Ovary (tissue), 9 donors: Measurements from ENCODE around the gene VCX3B. TPM values are rescaled to one million over a fixed set of nuclear protein-coding genes. Genes with fewer than 3 reads are reported as not detected.
"Not testable (repeated sequence)": the region's sequence is repeated elsewhere in the genome, so short reads cannot be mapped to it uniquely, and the experiment has no call there.

Source experiments
- DNase-seq, 5 donors: peaks; one replicate each; pipeline ENCODE4 v3.0.0-alpha.2; 2019 to 2020
- H3K27ac ChIP-seq, 2 donors: fragments of 200-600 bp; one replicate each; pipeline versions ENCODE4 v1.5.1 to v1.8.0; 2019 to 2022
- H3K27me3 ChIP-seq: fragments of 200-600 bp; one replicate; pipeline ENCODE4 v1.8.0; 2022
- H3K36me3 ChIP-seq: fragments of 200-600 bp; sonication (generic); one replicate; pipeline ENCODE4 v1.5.1; 2019
- H3K4me1 ChIP-seq: one replicate; pipeline ENCODE4 v1.8.1; 2013; ENCODE audit warnings: mild to moderate bottlenecking, moderate library complexity; ENCODE audit not compliant: insufficient read depth
- H3K4me3 ChIP-seq: fragments of 200-600 bp; sonication (generic); one replicate; pipeline ENCODE4 v1.5.1; 2017
- H3K9me3 ChIP-seq, 2 donors: fragments of 200-600 bp in 1 of 2; sonication (generic) in 1 of 2; one replicate each; pipeline versions ENCODE4 v1.5.1 to v1.8.1; 2013 to 2019; ENCODE audit warnings: mild to moderate bottlenecking in 1 of 2, moderate library complexity in 1 of 2
- EP300 ChIP-seq: sonication (generic); formaldehyde crosslinking; IDR thresholded peaks from one replicate; pipeline ENCODE4 v1.6.1; 2017; ENCODE audit warnings: antibody characterized with exemption
- POLR2A ChIP-seq: fragments of 450-650 bp; IDR thresholded peaks from one replicate; pipeline ENCODE4 v1.6.1; 2017; ENCODE audit warnings: antibody characterized with exemption, mild to moderate bottlenecking, moderate library complexity
- WGBS, 3 donors: extraction: QIAGEN DNeasy Blood & Tissue Kit in 1 of 3; methylation state at CpG; one replicate each; pipeline versions ENCODE4 v1.1.5 to v1.1.7; 2013 to 2017; 5-methylcytosine and 5-hydroxymethylcytosine counted together
- intact Hi-C, 4 donors: fragments of 100-400 bp; cut with DNase I; formaldehyde crosslinking; loops; one replicate each; pipeline versions ENCODE4 v1.11.0 to v1.15.1; 2022 to 2023
- polyA plus RNA-seq, 2 donors: library from polyadenylated mRNA; stranded (reverse); fragments of 200-250 nt in 1 of 2; fragments of 350-450 nt in 1 of 2; fragmentation: Illumina TruSeq in 1 of 2; extraction: RNeasy Lipid Tissue Mini Kit (QIAGEN cat#74804) in 1 of 2; gene quantifications; one replicate each; pipeline ENCODE4 v1.2.3, GENCODE V29; 2013 to 2014
- total RNA-seq, 7 donors: library from RNA; depleted of rRNA in 2 of 7; stranded (reverse); fragments of >200 nt in 2 of 7; fragmentation: NEBNext Ultra II Directional in 3 of 7; extraction: Animal tissue kit (Norgen Biotek cat#: 25700) in 3 of 7; gene quantifications; one replicate each; pipeline versions ENCODE4 v1.1.0 to v1.2.4, GENCODE V29; 2016 to 2023
- TF ChIP-seq, protein P1 (sequence below), 3 donors: fragments of 450-650 bp in 2 of 3; fragments of 200-600 bp in 1 of 3; IDR thresholded peaks; one replicate each; pipeline versions ENCODE4 v1.5.1 to v1.8.0; 2016 to 2022; ENCODE audit warnings: antibody characterized with exemption in 3 of 3, mild to moderate bottlenecking in 1 of 3
- donor health status: DM: no; HTN: no; CAD: no; lungs with moderate emphysema.
- donor health status: DM: no; HTN: no; CAD: no.
- donor health status: Bipolar disorder and iron deficiency.
- donor health status: DM: yes; HTN: yes; CAD: no.
- donor health status: DM: no; HTN: no; CAD: no.
- donor health status: DM: yes; HTN: yes; CAD: no.

VCX3B gene
- total and polyA plus RNA-seq, 9 donors = not detected

DNA sequence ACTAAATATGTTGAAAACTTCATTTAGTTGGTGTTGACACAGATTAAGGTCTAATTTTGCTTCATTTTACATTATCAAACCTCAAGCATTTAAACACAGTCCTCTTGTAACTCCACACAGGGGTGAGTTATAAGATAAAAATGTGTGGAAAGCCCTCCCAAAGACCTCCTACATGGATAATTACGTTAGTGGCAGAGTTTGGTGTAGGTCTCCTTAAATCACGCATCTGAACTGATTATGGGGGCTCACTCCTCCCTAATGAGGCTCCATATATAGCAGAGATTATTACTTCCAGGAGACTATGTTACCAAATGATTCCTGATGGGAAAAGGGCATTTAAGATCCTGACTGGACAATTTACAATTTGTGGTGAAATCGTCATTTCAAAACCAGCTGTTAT lies 32.2 kb upstream of the VCX3B start:
- Histone ChIP-seq H3K4me3 (no peak overlapping the region), H3K27me3 (no peaks in the 10 kb centered on the region), H3K36me3 (no peaks in the 10 kb centered on the region), H3K9me3 (no peaks in the 10 kb centered on the region), H3K4me1 (no peaks in the 10 kb centered on the region), H3K27ac (no peak overlapping the region)
- 43 to 49% (median 48%) methylated on average over 3 of the region's 3 CpGs for whole genome bisulfite sequencing, 3 donors
- TF ChIP-seq EP300 = no peak
- no peak for TF ChIP-seq POLR2A
- TF ChIP-seq, protein P1, sequence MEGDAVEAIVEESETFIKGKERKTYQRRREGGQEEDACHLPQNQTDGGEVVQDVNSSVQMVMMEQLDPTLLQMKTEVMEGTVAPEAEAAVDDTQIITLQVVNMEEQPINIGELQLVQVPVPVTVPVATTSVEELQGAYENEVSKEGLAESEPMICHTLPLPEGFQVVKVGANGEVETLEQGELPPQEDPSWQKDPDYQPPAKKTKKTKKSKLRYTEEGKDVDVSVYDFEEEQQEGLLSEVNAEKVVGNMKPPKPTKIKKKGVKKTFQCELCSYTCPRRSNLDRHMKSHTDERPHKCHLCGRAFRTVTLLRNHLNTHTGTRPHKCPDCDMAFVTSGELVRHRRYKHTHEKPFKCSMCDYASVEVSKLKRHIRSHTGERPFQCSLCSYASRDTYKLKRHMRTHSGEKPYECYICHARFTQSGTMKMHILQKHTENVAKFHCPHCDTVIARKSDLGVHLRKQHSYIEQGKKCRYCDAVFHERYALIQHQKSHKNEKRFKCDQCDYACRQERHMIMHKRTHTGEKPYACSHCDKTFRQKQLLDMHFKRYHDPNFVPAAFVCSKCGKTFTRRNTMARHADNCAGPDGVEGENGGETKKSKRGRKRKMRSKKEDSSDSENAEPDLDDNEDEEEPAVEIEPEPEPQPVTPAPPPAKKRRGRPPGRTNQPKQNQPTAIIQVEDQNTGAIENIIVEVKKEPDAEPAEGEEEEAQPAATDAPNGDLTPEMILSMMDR (IDR thresholded peaks at IDR 0.05) = no peak
- no peak for DNase-seq
- intact Hi-C loops = no loop called here

DNA sequence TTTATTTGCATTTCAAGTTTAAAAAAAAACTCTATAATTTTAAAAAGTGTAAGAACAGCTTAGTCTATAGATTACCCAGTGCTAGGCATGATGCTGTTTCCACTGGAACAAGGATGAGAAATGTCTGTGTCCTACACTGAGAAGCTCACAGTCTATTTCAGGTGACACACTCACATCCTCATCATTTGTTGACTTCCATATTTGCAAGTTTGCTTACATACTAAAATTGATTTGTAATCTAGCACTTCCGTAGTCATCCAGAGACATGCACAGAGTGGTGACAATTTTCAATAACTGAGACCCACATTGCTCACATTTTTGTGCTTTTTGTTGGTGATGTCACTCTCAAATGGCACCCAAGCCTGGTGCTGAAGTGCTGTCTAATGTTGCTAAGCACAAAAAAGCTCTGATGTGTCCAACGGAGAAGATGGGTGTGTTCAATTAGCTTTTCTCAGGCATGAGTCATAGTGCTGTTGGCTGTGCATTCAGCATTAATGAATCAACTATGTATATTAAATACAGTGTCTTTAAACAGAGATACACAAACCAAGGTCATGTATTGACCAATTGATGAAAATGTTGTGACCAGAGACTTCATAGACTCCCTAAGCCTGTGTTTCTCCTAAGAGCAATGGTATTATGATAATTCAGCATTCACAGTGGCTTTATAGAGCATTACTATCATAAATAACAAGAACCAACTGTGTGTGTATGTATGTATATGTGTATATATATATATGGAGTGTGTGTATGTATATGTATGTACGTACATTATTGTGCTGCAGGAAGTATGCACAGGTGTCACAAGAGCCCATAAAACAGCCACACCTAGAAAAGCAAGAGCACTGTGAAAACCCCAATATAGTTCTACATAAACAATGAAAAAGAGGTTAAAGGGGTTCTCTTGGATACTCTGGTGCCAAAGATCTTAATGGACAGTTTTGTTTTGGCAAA lies 31.2 kb upstream of the VCX3B start:
- no peaks in the 10 kb centered on the region for H3K36me3 ChIP-seq
- H3K4me1 ChIP-seq = no peaks in the 10 kb centered on the region
- H3K27me3 ChIP-seq = no peaks in the 10 kb centered on the region
- no peak for DNase-seq
- no peak for TF ChIP-seq POLR2A
- TF ChIP-seq, protein P1 (IDR thresholded peaks at IDR 0.05) = no peak
- TF ChIP-seq EP300 = no peak
- WGBS, 3 donors = 79 to 86% (median 82%) methylated on average over 3 of the region's 3 CpGs
- H3K27ac ChIP-seq = no peak overlapping the region
- intact Hi-C loops = no loop called here
- no peaks in the 10 kb centered on the region for H3K9me3 ChIP-seq
- H3K4me3 ChIP-seq = no peak overlapping the region

DNA sequence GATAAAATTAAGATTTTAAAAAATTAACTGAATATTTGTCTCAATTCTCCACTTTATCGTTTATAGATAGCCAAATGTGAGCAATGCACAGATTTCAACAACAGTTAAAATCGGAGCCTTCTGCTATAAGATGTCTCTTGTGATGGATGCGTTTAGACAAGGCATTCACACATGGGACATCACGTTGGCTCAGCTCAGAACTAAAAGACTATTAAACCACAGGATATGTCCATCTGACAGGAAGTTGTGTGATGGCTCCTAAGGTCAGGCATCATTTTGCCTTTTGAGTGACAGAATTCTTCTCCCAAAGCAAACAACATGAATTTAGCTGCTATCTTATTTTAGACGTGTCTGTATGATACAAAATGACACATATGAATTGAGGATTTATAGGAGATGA lies 17.3 kb upstream of the VCX3B start:
- WGBS, 3 donors = 69 to 80% (median 72%) methylated on average over 5 of the region's 5 CpGs
- Histone ChIP-seq H3K4me3 (no peak overlapping the region), H3K27ac (no peak overlapping the region), H3K36me3 (no peaks in the 10 kb centered on the region), H3K4me1 (no peaks in the 10 kb centered on the region), H3K27me3 (no peaks in the 10 kb centered on the region), H3K9me3 (no peaks in the 10 kb centered on the region)
- TF ChIP-seq EP300 = no peak
- TF ChIP-seq POLR2A = no peak
- TF ChIP-seq, protein P1 (IDR thresholded peaks at IDR 0.05) = no peak
- DNase-seq = no peak
- intact Hi-C loops = no loop called here

DNA sequence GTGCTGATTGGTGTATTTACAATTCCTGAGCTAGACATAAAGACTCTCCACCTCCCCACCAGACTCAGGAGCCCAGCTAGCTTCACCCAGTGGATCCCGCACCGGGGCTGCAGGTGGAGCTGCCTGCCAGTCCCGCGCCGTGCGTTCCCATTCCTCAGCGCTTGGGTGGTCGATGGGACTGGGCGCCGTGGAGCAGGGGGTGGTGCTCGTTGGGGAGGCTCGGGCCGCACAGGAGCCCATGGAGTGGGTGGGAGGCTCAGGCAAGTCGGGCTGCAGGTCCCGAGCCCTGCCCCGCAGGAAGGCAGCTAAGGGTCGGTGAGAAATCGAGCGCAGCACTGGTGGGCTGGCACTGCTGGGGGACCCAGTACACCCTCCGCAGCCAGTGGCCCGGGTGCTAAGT lies 12.3 kb upstream of the VCX3B start:
- H3K27me3 ChIP-seq, H3K36me3 ChIP-seq, H3K4me1 ChIP-seq, intact Hi-C loops, H3K9me3 ChIP-seq, H3K4me3 ChIP-seq, DNase-seq, H3K27ac ChIP-seq: not testable (repeated sequence)
- WGBS, 3 donors = 94 to 100% (median 96%) methylated on average over 6 to 21 of the region's 21 CpGs

DNA sequence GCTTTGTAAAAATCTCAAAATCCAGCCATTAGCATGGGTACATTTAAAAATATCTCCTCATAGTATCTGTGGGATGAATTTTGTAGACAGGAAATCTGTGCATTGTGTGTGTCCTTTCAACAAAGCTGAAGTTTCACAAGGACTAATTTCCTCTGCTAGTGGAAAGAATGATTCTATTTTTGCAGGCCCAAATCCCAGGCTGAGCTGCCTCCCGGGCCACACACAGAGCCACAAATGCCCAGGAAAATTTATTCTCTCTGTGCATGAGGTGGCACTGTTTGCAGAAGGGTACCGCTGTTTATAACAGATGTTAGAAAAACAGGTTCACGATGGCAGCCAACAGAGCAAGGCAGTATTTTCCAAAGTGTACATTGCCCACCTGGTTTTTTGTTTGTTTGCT lies 11.0 kb upstream of the VCX3B start:
- no peaks in the 10 kb centered on the region for H3K4me1 ChIP-seq
- no peak overlapping the region for H3K27ac ChIP-seq
- TF ChIP-seq EP300 (no peak), POLR2A (no peak)
- TF ChIP-seq, protein P1 (IDR thresholded peaks at IDR 0.05) = no peak
- WGBS, 3 donors = 40 to 47% (median 41%) methylated on average over 3 of the region's 3 CpGs
- intact Hi-C loops = no loop called here
- H3K4me3 ChIP-seq = no peak overlapping the region
- H3K36me3 ChIP-seq = no peaks in the 10 kb centered on the region
- no peaks in the 10 kb centered on the region for H3K27me3 ChIP-seq
- no peaks in the 10 kb centered on the region for H3K9me3 ChIP-seq
- no peak for DNase-seq
